Effector CD8-positive, alpha-beta T cell (primary cell): Measurements from ENCODE around the gene IGSF22.

Source experiments
- DNase-seq: peaks from one replicate; lab custom pipeline; 2025; lab: John Stamatoyannopoulos, UW
- total RNA-seq, 4 experiments: gene quantifications; one replicate each; lab custom pipeline; 2026; lab: John Stamatoyannopoulos, UW

Gene IGSF22
- total RNA-seq, result 0.54 to 1.8 (median 1.1) reads per million in 4 experiments

- no peak for DNase-seq
These were observed at the start of gene IGSF22 for GRCh38 chr11:18726040-18726439. TSS of gene IGSF22 (minus strand) at chr11:18726188. CDS start at chr11:18724236, 1,952 bp downstream.

- DNase-seq, result no peak
These were observed 48.8 kb upstream of the IGSF22 start for GRCh38 chr11:18774801-18775200.

GRCh38 chr11:18773681-18774080, 47.7 kb upstream of the IGSF22 start:
- DNase-seq, result no peak

- no peak for DNase-seq
These were observed 47.1 kb upstream of the IGSF22 start for GRCh38 chr11:18773104-18773503.

DNA sequence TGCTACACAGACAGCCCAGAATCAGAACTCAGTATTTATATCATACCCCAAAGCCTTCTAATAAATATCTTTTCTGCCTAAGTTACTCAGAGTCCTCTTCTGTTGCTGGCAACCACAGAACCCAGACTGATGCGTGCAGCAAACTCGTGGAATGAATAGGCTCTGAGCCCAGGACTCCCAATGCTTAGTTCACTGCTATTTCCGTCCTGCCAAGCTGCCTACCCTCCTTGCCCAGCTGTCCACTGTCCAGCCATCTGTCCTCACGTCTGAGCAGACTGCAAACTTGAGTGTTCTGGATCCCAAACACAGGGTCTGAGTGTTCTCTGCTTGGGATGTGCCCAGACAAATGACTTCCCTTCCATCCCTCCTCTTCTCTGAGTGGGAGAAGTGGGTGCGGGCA, 46.2 kb upstream of the IGSF22 start:
- no peak for DNase-seq

GRCh38 chr11:18771266-18772035, 45.5 kb upstream of the IGSF22 start:
- no peak for DNase-seq

DNA sequence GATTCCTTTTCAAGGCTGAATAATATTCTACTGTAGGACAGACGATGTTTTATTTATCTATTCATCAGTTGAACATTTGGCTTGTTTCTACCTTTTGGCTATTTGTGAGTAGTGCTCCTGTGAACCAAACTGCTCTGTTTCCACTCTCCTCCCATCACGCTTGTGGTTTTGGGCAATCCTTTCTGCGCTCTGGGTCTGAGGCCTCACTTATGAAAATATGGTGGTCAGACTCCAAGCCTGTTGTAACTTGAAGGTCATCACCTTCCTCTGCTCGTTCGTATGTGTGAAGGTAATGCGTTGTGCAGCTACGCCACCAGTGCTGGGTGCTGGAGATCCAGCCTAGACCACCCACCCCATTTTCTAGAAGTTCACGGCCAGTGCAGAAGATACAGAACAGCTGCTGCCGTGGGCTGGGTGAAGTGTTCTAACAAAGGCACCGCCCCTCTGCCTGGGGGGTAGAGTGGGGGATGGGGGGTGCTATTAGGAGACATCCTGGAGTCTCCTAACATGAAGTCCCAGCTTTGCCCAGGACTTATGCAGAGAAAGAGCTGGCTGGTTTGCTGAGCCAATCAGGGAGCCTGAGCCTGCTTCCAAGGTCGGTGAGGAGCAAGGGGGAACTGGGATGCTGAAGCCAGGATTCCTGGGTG, 44.6 kb upstream of the IGSF22 start:
- DNase-seq, result no peak

GRCh38 chr11:18769802-18770456, 43.9 kb upstream of the IGSF22 start:
- DNase-seq, result no peak

GRCh38 chr11:18768978-18769377, 43.0 kb upstream of the IGSF22 start:
- DNase-seq, result no peak

DNA sequence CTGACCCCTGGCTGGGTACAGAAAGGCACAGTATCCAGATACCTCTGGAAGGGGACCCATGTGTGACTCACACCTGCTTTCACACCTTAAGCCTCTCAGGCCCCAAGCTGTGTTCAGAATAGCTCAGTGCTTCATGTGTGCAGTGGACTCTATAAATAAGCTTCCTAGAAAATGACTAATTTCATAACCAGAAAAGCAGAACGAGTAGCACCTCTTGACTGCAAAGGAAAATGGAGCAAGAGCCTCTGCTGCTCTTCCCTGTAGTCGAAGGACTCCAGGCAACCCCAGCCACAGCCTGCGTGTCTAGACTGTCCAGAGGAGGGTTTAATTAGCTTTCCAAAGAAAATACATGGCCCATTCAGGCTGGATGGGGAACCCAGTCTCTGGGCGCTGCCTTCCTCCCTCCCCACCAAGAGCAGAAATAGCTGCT, 42.5 kb upstream of the IGSF22 start:
- no peak for DNase-seq

GRCh38 chr11:18766015-18766414, 40.0 kb upstream of the IGSF22 start:
- no peak for DNase-seq

DNA sequence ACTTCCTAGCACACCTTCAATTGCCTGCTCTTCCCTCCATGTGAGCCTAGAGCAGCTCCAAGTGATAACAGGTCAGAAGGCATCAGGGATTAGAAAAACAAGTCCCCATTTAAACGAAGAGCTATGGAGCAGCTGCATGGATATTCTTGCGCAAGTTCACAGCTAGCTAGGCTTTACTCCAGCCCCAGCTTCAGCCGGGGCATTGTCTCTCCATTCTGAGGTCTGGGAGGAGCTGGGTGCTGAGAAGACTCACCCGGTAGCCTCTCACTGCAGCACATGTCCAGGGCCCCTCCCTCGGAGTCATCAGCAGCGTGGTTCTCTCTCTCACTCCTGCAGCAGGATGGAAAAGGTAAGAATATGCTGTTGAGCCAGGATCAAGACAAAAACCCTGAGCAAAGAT, 39.6 kb upstream of the IGSF22 start:
- DNase-seq, result no peak

GRCh38 chr11:18761741-18762140, 35.8 kb upstream of the IGSF22 start:
- no peak for DNase-seq

DNA sequence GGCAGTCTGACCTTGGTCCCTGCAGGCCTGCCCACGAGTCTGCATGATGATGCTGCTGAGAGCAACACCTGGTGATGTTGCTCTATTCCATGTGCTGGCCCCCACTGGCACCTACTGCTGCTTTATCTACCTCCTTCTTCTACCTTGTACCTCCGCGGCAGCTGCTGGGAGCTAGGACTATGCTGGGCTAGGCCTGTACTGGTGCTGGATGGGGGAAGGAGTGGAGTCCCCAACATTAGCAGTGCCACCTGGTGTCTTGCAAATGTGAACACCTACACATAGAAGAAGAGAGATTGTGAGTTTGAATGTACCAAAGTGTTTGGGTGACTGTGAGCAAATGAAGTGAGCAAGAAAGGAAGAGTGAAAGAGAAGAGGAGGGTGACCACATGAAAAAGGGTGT, 35.2 kb upstream of the IGSF22 start:
- DNase-seq, result no peak

DNA sequence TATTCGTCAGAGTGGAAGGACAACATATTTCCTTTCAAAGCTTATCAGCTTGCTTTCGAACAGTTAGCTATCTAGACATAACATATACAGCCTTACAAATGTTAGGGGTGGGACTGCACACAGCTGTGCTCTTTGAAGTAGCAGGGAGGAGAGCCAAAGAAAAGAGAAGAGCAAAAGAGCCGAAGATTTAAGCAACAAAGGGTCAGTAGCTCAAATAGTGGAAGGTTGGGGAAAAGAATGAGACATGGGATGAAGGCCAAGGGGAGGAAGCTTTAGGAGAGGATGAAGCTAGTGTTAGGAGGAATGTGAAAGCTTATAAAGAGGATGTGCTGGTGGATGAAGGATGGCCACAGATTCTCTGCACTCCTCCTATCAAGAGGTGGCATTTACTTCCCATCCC, 31.8 kb upstream of the IGSF22 start:
- no peak for DNase-seq

DNA sequence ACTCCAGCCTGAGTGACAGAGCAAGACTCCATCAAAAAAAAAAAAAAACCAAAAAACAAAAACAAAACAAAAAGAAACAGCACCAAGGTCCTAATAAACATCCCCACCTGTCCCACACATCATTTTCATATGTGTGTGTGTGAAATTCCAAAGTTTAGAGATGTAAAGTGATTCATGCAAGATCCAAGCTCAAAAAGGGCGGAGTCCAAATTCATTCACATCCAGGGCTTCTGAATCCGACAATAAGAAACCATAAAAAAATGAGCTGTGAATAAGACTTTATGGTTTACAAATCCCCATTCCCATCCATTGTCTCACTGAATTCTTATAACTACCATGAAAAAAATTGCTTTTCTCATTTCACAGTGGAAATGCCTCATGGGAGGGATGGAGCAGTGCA, 30.9 kb upstream of the IGSF22 start:
- no peak for DNase-seq

DNA sequence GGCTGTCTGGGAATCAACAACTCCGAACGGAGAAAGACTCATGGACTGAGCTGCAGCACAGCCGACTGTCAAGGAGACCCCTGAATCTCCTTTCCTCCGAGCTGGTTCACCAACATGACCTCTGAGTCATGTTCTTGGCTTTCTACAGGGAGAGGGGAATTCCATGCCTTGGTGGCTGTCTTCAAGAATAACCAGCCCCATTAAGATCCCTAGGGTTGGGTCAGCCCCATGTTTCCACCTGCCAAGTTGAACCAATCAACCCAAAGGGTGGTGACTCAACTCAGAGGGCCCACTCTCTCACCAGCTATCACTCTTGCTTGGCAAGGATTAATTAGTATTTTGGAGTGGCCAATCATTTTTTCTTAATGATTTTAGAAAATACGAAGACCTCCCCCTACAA, 28.3 kb upstream of the IGSF22 start:
- DNase-seq, result no peak

GRCh38 chr11:18752502-18752901, 26.5 kb upstream of the IGSF22 start:
- DNase-seq, result no peak

GRCh38 chr11:18750944-18751343, 25.0 kb upstream of the IGSF22 start:
- no peak for DNase-seq

GRCh38 chr11:18749681-18750319, 23.8 kb upstream of the IGSF22 start:
- DNase-seq, result no peak

- DNase-seq, result peak; percentile 6
These were observed 22.9 kb upstream of the IGSF22 start for GRCh38 chr11:18748766-18749365.

- no peak for DNase-seq
These were observed 19.3 kb upstream of the IGSF22 start for GRCh38 chr11:18745251-18745650.
